ENCODE measurements around the gene COPS6.
A peak's percentile ranks its signal among the peaks of the same experiment; 100 is the strongest.

COPS6 gene

DNA sequence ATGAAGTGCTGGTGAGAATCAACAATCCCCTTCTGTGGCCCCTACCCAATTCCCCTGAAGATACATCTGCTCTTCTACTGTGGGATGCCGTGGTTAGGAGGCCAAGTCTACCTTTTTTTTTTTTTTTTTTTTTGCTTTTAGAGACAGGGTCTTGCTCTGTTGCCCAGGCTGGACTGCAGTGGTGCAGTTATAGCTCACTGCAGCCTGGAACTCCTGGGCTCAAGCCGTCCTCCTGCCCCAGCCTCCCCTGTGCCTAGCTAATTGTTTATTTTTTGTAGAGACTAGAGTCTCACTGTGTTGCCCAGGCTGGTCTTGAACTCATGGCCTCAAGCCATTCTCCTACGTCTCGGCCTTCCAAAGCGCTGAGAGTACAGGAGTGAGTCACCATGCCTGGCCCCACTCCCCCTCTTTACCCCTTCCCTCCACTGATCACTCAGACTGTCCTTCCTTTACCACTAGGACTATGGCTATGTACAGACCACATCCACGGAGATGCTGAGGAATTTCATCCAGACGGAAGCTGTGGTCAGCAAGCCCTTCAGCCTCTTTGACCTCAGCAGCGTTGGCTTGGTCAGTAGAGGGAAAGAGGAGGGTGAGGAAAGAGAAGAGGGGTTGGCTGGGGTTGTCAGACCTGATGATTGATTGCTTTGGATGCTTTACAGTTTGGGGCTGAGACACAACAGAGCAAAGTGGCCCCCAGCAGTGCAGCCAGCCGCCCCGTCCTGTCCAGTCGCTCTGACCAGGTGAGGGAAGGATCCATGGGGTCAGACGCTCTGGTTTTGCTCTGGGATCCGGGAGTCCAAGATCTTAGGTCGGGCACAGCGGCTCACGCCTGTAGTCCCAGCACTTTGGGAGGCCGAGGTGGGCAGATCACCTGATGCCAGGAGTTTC is 14.4 kb downstream of the COPS6 start:
- no peak for DNase-seq

DNA sequence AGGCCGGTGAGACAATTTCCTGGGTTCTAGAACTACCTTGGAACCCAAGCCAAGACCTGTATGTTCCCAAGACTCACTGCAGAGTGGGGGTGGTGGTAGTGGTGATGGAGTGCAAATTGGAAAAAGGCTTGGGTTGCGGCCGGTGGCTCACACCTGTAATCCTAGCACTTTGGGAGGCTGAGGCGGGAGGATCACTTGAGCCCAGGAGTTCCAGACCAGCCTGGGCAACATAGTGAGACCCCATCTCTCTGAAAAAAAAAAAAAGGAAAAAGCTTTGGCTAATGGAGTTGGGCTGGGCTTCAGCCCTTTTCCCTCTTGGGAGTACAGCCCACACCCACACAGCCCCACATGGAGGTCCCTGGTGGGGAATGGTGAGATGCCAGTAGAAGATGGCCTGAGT is 16.8 kb downstream of the COPS6 start:
- DNase-seq, result no peak

DNA sequence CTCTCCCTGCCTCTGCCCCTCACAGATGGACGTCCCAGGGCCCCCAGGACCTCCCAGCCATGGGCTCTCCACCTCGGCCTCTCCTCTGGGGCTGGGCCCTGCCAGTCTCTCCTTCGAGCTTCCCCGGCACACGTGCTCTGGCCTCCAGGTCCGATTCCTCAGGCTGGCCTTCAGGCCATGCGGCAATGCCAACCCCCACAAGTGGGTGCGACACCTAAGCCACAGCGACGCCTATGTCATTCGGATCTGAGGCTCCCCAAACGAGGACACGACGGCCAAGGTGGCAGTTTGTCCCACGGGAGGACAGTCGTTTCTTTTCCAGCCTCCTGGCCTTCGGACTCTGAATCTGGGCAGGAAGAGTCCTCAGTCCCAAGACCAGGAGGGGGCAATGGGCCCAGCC is 17.9 kb downstream of the COPS6 start:
- DNase-seq, result no peak

DNA sequence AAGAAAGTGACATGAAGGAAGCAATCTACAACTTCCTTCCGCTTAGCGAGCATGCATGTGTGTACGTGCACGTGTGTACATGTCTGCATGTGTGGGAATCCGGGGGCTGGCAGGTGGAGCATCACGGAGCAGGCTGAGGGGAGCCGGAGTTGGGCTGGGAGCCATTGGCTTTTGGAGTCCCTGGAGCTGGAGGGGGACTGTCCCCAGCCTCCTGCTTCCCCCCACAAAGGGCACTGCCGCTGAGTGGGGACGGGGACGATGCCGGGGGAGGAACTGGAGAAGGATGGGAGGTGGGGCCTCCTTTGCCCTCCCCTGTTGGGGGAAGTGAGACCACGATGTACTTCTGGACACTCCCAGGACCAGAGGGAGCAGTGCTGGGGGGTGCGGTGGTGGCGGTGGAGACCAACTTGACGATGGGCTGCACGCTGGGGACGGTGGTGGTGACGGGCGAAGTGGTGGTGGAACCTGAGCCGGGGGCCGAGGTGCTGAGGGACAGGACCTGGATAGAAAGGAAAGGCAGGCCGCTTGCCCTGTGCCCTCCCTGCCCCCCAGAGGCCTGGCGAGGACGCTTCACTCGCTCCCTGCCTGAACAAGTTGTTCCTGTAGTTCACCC is 18.5 kb downstream of the COPS6 start:
- no peak for DNase-seq

DNA sequence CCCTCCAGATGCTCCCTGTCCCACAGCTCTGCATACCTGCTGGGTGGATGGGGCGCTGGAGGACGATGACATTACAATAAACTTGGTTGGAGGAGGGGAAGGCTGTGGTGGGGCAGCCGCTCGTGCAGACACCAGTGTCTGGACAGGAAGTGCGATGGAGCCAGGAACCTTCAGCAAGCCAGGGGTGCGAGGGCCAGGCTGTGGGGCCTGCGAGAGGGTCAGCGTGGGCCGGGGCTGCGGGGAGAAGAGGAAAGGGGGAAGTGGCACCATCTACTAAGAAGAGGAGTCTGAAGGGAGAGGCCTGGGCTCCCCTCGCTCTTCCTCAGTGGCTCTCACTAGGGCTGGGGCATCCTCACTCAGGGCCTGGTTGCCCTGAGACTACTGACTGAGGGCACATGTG is 19.1 kb downstream of the COPS6 start:
- no peak for DNase-seq

DNA sequence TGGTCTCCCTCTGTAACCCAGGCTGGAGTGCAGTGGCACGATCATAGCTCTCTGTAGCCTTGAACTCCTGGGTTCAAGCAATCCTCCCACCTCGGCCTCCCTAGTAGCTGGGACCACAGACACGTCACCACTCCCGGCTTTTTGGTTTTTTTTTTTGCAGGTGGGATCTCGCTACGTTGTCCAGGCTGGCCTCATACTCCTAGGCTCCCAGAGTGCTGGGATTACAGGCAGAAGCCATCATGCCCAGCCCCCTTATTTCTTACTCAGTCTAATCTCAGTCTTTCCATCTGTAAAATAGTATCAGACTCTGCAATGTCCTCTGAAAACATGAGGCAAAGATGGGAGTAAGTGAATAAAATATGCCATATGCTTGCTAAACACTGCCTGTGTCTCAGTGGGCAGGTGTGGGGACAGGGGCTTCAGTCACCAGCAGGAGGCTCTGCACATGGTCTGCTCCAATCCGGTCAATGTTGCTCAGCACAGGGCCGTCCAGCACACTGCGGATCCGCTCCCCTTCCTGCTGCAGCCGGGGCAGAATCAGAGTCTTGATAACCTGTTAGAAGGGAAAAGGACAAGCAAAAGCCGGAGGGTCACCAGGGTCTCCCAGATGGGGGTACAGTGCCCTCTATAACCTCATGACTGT is 20.9 kb downstream of the COPS6 start:
- no peak for DNase-seq

DNA sequence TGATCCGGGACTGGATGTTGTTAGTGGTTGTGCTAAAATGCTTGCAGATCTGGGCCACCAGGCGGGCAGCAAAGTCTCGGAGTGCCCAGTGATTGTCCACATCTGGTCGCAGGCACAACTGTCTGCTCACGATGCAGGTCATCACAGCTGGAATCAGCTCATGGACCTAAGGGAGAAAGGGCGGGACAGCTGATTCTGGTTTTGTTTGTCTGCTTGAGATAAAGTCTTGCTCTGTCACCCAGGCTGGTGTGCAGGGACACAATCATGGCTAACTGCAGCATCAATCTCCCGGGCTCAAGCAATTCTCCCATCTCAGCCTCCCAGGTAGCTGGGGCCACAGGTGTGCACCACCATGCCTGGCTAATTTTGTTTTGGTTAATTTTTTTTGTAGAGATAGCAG is 22.4 kb downstream of the COPS6 start:
- DNase-seq, result no peak

DNA sequence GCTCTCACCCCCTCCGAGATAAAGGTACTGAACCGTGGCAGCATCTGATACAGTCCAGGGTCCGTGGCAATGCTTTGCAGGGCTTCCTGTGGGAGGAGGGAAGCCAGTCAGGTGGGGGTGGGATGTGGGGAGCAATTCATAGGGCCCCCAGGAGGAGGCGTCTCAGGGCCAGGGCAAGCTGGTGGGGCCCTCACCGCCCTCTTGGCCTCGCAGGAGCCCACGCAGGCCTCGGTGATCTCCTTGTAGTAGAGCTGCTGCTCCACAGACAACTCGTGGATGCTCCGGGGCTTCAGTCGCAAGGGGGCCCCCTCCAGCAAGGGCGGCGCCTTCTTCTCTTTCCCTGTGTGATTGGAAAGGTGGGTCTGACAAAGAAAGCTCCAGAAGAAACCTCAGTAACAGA is 23.1 kb downstream of the COPS6 start:
- DNase-seq, result no peak

DNA sequence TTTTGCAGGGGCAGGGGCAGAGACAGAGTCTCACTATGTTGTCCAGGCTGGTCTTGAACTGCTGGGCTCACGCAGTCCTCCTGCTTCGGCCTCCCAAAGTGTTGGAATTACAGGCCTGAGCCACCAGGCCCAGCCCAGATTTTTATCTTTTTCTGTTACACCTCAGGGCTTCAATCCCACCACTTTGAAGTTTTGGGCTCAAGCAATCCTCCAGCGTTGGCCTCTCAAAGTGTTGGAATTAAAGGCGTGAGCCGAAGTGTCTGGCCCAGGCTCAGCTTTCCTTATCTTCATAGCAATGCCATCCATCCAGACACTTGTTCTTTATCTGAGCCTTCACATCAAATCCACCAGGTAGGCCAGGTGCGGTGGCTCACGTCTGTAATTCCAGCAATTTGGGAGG is 26.3 kb downstream of the COPS6 start:
- no peak for DNase-seq

DNA sequence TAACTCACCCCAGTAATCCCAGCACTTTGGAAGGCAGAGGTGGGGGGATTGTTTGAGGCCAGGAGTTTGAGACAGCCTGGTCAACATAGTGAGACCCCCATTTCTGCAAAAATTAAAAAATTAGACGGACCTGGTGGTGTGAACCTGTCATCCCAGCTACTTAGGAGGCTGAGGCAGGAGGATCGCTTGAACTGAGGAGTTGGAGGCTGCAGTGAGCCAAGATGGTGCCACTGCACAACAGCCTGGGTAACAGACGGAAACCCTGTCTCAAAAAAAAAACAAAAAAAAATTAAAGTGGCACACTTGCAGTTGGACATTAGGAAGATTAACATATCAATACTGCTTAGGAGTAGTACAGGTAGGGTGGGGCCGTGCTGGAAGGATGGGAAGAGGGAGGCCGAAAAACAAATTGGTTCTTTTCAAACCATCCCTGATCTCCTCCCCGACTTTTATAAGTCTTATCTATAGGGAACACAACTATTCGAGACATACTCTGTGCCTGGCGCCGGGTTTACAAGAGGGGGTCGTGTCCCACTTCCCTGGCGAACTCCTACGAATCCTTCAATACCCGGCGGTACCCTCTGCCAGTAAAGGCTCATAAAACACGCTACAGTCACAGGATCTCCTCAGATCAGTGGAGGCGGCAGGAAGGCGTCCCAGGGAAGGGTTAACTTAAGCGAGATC is 29.8 kb downstream of the COPS6 start:
- no peak for DNase-seq

DNA sequence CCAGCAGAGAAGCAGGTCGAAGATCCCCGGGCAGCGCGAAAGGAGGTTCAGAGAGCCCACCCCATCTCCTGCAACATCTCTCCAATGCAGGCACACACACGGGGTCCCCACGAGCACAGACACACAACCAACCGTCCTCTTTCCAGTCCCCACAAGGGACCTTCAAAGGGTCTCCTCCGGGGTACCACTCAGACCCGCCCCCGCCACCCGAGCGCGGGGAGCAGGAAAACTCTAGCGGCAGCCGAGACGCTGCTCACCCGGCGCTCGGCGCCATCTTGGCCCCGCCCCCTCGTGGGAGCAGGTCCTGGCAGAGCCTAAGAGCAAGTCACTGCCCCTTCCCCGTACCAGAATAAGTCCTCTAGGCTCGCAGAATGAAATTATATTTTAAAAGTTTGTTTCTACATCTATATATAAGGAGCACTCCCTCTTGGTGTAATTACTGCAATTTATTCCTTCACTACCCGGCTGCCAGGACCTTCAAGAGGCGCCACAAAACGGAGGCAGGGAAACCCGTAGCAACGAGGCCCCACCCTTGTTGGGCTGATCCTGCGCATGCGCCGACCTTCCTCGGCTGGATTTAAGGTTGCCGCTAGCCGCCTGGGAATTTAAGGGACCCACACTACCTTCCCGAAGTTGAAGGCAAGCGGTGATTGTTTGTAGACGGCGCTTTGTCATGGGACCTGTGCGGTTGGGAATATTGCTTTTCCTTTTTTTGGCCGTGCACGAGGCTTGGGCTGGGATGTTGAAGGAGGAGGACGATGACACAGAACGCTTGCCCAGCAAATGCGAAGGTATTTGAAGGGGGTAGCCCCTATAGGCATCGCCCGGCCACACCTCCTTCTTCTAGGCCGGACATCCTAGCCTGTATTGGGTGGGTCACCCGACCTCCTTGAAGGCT is 30.6 kb downstream of the COPS6 start, which contains the start of the genes CNPY4 and TAF6:
CNPY4 (plus strand) TSS at position 563 of the 898 bp plus-strand sequence; CDS start at position 674, 111 bp downstream.
TAF6 (minus strand) TSS at position 287 of the 898 bp plus-strand sequence. CDS start 5,149 bp downstream, outside the sequence.
- DNase-seq, result peak; percentile 92

DNA sequence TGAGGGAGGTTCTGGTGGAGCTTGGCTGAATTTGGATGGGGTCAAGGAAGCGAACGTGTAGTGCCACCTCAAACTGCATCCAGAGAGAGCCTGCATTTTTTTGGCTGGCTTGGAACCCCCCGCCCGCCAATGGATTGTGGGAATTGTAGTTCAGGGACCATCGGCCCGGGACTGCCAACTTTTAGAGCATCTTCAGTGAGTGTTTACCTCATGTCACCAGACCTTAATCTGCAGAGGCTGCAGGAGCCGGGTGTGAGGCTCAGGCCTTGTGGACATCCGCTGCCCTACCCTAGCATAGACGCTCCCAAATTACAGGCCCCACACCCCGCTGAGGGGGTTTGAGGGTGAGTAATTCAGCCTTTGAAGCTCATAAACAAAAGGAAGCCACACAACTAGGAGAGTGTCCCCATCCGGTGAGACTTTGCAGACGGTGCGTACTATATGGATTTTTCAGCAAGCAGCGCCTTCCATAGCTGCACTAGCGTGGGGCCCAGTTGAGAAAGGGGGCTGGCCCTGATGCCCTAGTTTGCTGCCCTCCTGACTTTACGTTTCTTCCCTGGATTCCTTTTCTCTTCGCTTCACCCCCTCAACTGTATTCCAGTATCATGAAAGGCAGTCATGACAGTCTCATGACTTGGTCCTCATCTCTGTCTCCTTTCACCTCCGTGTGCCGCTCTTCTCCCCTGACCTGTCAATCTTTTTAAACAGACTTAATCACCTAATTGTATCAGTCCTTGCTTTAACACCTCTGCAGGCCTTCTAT is 31.4 kb downstream of the COPS6 start:
- peak; percentile 85 for DNase-seq

DNA sequence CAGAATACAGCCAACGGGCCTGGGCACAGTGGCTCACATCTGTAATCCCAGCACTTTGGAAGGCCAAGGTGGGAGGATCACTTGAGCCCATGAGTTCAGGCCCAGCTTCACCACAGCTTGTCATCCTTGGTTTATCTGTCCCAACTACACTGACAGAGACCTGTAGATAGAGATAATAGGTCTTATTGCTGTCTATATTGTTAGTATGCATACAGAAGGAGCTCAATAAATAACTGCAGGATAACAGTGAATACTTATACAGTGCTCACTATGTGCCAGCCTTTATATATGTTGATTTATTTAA is 31.9 kb downstream of the COPS6 start:
- no peak for DNase-seq

DNA sequence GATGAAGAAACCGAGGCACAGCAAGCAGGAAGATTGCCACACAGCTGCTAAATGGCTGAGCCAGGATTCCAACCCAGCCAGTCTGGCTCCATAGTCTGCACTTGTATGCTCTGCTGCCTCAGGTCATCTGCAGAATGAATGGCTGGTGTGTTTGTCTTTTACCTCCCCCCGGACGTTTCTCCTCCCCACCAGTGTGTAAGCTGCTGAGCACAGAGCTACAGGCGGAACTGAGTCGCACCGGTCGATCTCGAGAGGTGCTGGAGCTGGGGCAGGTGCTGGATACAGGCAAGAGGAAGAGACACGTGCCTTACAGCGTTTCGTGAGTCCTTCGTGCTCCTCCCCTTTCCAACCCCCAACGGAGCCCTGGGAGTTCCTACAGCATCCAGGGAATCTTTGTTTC is 33.3 kb downstream of the COPS6 start:
- no peak for DNase-seq

DNA sequence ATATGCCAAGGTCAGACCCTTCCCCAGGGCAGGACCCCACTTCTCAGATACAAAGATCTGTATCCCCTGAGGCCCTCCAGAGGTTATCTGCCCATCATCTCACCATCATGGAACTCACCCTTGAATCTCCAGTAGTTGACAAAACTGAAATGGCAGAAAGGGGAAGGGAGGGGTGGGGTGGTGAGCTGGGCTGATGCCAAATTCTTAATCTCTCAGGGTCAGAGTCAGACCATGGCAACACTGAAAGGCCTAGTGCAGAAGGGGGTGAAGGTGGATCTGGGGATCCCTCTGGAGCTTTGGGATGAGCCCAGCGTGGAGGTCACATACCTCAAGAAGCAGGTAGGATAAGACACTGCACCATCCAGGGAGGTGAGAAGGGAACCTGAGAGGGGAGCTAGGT is 33.8 kb downstream of the COPS6 start:
- DNase-seq, result no peak

DNA sequence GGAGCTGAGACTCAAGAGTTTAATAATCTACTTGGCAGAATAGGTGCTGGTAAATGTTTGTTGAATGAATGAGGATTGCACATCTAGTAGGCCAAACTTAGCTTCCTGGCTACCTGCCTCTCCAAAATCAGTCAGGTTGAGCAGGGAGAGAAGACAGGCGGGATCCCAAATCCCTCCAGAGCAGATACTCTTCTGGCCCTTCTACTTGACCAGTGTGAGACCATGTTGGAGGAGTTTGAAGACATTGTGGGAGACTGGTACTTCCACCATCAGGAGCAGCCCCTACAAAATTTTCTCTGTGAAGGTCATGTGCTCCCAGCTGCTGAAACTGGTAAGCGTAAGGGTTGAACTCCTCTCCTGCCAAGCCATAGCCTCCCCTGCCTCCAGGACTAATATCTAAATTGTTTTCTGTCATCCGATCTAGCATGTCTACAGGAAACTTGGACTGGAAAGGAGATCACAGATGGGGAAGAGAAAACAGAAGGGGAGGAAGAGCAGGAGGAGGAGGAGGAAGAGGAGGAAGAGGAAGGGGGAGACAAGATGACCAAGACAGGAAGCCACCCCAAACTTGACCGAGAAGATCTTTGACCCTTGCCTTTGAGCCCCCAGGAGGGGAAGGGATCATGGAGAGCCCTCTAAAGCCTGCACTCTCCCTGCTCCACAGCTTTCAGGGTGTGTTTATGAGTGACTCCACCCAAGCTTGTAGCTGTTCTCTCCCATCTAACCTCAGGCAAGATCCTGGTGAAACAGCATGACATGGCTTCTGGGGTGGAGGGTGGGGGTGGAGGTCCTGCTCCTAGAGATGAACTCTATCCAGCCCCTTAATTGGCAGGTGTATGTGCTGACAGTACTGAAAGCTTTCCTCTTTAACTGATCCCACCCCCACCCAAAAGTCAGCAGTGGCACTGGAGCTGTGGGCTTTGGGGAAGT is 35.8 kb downstream of the COPS6 start:
- DNase-seq, result no peak

DNA sequence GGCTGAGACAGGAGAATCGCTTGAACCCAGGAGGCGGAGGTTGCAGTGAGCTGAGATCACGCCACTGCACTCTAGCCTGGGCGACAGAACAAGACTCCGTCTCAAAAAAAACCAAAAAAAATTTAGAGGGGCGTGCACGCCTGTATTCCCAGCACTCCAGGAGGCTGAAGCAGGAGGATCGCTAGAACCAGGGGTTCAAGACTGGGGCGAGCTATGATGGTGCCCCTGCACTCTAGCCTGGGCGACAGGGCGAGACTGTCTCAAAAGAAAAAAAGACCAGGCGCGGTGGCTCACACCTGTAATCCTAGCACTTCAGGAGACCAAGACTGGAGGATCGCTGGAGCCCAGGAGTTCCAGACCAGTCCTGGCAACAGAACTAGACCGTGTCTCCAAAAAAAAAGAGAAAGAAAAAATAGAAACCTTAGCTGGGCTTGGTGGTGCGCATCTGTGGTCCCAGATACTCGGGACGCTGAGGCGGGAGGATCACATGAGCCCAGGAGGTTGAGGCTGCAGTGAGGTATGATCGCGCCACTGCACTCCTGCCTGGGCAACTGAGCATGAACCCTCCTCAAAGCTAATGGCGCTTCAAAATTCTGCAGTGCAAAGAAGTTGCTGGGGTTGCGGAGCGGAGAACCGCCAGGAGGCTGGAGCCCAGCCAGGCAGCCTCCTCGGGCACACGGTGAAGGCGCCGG is 37.6 kb downstream of the COPS6 start:
- DNase-seq, result no peak

DNA sequence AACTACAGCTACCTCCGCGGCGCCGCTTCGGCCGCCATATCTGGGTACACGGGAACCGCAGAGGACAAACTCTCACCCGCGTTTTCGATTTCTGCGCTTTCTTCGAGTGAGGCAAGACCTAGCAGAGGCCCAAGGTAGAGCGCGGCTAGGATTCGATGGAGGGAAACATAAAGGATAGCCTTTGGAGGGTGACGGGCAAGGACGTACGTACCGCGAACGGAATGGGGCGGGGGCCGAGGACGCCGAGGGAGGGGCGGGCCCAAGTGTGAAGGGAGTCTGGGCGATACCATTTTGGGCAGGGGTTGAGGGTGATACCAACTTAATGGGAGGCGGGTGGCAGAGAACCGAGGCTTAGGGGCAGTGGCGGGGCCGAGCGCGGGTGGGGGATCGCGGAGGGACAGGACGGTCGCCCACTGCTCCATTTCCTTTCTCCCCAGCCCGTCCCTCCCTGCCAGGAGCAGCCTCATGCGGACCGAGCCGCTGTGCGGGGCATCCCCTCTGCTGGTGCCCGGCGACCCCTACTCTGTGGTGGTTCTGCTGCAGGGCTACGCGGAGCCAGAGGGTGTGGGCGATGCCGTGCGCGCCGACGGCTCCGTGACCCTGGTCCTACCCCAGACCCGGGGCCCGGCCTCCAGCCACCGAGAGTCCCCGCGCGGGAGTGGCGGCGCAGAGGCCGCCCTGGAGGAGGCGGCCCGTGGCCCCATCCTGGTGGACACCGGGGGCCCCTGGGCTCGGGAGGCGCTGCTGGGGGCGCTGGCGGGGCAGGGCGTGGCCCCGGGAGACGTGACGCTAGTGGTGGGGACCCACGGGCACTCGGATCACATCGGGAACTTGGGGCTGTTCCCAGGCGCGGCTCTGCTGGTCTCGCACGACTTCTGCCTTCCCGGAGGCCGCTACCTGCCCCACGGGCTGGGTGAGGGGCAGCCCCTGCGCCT is 38.4 kb downstream of the COPS6 start, which contains the start of gene MBLAC1:
MBLAC1 (plus strand) TSS at position 37 of the 935 bp plus-strand sequence; CDS start at position 466, 429 bp downstream.
- peak; percentile 86 to 96 for DNase-seq
